PC-9 (cell line): ENCODE data around the gene RXFP2.

Experiments used
- EZH2 ChIP-seq: fragments of 200-600 bp; sonication (generic); IDR thresholded peaks from 2 replicates; pipeline ENCODE4 v1.8.0; 2017; ENCODE audit warnings: antibody characterized with exemption, low read depth
- TF ChIP-seq, protein P1 (sequence below): fragments of 200-600 bp; sonication (generic); conservative IDR thresholded peaks from 2 replicates; pipeline ENCODE4 v1.6.1; 2017; ENCODE audit warnings: mixed run types, antibody characterized with exemption, mild to moderate bottlenecking, moderate library complexity

DNA sequence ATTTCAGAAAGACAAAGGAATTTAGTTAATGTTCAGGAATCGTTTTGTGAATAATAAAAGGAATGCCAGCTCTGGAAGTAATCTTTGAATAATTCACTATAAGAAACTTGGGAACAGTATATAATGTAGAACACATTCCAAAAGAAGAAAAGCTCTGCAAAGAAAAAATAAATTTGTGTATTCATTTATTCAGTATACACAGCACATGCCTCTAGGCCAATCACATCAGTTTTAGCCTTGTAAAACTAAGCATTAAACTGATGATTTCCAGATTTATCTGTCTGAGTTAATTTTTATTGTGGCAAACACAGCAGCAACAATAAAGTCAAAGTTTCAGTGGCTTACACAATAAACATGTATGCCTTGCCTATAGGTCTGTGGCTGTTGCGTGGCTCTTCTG, 5.7 kb upstream of the RXFP2 start:
- TF ChIP-seq, protein P1, sequence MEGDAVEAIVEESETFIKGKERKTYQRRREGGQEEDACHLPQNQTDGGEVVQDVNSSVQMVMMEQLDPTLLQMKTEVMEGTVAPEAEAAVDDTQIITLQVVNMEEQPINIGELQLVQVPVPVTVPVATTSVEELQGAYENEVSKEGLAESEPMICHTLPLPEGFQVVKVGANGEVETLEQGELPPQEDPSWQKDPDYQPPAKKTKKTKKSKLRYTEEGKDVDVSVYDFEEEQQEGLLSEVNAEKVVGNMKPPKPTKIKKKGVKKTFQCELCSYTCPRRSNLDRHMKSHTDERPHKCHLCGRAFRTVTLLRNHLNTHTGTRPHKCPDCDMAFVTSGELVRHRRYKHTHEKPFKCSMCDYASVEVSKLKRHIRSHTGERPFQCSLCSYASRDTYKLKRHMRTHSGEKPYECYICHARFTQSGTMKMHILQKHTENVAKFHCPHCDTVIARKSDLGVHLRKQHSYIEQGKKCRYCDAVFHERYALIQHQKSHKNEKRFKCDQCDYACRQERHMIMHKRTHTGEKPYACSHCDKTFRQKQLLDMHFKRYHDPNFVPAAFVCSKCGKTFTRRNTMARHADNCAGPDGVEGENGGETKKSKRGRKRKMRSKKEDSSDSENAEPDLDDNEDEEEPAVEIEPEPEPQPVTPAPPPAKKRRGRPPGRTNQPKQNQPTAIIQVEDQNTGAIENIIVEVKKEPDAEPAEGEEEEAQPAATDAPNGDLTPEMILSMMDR: no peak
- no peak for TF ChIP-seq EZH2
